Choroid plexus epithelial cell (primary cell): ENCODE measurements around the gene ADGRD1.

Experiments
- DNase-seq: peaks from one replicate; pipeline ENCODE4 v3.0.0-alpha.2; 2010; ENCODE audit warnings: low read depth
- H3K4me3 ChIP-seq: 2 replicates; pipeline ENCODE4 v1.5.1; 2011; ENCODE audit warnings: low read depth, mild to moderate bottlenecking, control low read depth, low read length, moderate library complexity
- TF ChIP-seq, protein P1 (sequence below): conservative IDR thresholded peaks from 2 replicates; pipeline ENCODE4 v1.5.1; 2011; ENCODE audit warnings: low read depth, mild to moderate bottlenecking, control low read depth, inconsistent platforms, low read length, moderate library complexity

ADGRD1 gene

DNA sequence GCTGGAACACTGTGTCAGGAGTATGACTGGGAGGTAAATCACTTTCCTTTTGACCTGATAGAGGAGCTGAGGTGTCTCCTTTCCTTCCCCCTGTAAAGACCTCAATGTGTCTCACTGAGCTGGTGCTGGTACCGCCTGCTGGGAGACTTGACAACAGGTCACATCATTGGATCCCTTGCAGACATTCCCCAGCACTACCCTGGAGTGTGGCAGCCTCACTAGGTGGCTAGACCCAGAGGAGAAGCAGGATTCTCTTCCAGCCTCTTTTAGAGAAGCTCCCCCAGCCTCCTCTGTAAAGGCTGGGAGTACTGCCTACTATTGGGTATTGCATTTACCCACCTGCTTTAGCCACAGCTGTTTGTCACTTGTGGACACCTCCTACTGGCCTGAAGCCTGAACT lies 223.9 kb downstream of the ADGRD1 start:
- TF ChIP-seq, protein P1, sequence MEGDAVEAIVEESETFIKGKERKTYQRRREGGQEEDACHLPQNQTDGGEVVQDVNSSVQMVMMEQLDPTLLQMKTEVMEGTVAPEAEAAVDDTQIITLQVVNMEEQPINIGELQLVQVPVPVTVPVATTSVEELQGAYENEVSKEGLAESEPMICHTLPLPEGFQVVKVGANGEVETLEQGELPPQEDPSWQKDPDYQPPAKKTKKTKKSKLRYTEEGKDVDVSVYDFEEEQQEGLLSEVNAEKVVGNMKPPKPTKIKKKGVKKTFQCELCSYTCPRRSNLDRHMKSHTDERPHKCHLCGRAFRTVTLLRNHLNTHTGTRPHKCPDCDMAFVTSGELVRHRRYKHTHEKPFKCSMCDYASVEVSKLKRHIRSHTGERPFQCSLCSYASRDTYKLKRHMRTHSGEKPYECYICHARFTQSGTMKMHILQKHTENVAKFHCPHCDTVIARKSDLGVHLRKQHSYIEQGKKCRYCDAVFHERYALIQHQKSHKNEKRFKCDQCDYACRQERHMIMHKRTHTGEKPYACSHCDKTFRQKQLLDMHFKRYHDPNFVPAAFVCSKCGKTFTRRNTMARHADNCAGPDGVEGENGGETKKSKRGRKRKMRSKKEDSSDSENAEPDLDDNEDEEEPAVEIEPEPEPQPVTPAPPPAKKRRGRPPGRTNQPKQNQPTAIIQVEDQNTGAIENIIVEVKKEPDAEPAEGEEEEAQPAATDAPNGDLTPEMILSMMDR: no peak
- no peak overlapping the region for H3K4me3 ChIP-seq
- DNase-seq: no peak

DNA sequence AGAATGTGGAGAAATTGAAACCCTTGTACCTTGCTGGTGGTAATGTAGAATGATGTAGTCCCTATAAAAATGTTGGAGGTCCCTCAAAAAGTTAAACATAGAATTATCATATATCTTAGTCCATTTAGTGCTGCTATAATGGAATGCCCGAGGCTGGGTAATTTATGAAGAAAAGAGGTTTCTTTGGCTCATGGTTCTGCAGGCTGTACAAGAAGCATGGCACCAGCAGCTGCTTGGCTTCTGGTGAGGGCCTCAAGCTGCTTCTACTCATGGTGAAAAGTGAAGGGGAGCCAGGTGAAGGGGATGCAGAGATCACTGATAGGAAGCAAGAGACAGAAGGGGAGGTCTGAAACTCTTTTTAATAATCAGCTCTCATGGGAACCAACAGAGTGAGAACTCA lies 233.9 kb downstream of the ADGRD1 start:
- no peak overlapping the region for H3K4me3 ChIP-seq
- TF ChIP-seq, protein P1: no peak
- no peak for DNase-seq

DNA sequence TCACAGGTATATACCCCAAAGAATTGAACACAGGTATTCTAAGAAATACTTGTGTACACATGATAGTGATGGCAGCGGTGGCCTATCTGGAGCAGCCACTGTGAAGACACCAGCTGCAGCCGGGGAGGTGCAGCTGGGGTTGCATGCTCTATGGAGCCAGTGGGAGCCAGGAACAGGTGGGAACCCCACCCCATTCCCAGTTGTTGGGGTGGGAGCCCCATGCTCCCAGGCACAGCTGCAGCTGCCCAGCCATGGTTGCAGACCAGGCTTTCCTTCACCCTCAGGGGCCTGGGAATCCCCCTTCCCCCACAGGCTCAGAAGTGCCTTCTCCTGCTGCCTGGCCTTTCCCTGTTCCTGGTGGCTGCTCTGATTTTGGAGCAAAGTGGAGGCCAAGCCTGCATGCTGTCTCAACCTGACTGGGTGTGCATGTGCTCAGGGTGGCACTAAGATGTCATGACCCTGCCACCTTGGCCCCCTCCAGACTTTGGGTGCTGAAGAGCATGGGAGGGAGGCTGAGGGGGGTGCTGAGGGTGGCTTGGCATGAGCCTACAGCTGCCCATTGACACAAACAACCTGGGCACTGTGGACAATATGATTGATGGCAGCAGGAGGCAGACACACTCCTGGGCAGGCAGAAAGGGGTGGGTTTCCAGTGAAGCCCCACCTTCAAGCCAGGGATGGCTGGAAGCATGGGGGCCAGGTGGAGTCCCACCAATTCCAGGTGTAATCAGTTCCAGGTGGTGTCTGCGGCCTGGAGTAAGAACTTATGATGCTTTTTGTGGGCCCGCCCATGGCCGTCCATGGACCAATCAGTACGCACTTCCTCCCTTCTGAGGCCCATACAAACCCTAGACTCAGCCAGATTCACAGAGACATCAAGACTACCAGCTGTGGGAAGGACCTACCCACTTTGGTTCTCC lies 234.7 kb downstream of the ADGRD1 start:
- no peak overlapping the region for H3K4me3 ChIP-seq
- TF ChIP-seq, protein P1: no peak
- no peak for DNase-seq

DNA sequence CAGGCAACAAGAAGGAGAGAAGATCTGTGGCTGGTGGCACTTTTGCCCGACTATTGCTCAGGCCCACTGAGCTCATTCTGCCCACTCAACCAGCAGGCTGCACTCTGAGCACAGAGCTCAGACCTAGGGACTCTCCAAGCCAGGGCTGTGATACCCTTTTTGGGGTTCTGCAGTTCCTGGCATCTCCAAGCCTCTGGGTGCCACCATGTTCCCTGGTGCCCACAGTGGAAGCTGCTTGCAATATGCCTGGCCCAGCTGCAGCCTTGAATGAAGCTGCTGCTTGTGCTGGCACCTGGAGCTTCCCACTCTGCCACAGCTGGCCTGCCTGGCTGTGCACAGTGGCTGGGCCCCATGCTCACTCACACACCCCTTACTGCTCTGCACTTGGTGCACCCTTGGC lies 236.1 kb downstream of the ADGRD1 start:
- no peak overlapping the region for H3K4me3 ChIP-seq
- TF ChIP-seq, protein P1: no peak
- no peak for DNase-seq

DNA sequence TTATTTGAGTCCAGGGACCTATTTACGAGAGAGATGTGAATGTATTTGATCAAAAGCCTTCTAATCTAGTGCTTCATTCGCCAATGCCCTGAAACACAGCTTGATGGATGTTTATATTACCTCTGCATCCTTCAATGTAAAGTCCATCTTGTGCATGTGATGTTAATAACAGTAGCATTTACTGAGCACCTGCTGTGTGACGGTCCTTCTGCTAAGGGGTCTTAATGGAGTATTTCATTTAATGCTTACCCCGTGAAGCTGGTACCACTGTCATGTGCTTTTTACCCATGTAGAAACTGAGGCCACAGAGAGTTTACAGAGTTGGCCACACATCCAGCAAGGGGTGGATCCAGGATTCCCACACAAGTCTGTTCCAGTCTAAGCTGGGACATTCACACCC lies 237.3 kb downstream of the ADGRD1 start:
- TF ChIP-seq, protein P1: no peak
- H3K4me3 ChIP-seq: no peak overlapping the region
- no peak for DNase-seq
